Measurements from ENCODE around the gene CRYAA.
"Not testable (repeated sequence)": the region's sequence is repeated elsewhere in the genome, so short reads cannot be mapped to it uniquely, and the experiment has no call there.

CRYAA gene

GRCh38 chr21:43168708-43169107 lies at the start of gene CRYAA:
Gene CRYAA, plus strand, starts transcription at chr21:43169008. Its CDS starts 92 bp downstream, at chr21:43169100.
- DNase-seq: not testable (repeated sequence)

GRCh38 chr21:43130094-43130493 lies 38.7 kb upstream of the CRYAA start:
- DNase-seq: not testable (repeated sequence)

- DNase-seq: not testable (repeated sequence)
Observed at GRCh38 chr21:43134520-43134919, 34.3 kb upstream of the CRYAA start.

- DNase-seq: not testable (repeated sequence)
Observed at GRCh38 chr21:43138944-43139343, 29.9 kb upstream of the CRYAA start.

GRCh38 chr21:43141407-43141806 lies 27.4 kb upstream of the CRYAA start:
- not testable (repeated sequence) for DNase-seq

- not testable (repeated sequence) for DNase-seq
Observed at GRCh38 chr21:43146637-43147036, 22.2 kb upstream of the CRYAA start.

GRCh38 chr21:43147999-43148398 lies 20.8 kb upstream of the CRYAA start:
- DNase-seq: not testable (repeated sequence)

GRCh38 chr21:43149344-43149743 lies 19.5 kb upstream of the CRYAA start:
- DNase-seq: not testable (repeated sequence)

- DNase-seq: not testable (repeated sequence)
Observed at GRCh38 chr21:43153601-43154000, 15.2 kb upstream of the CRYAA start.

- DNase-seq: not testable (repeated sequence)
Observed at GRCh38 chr21:43159279-43160175, 9.3 kb upstream of the CRYAA start.

GRCh38 chr21:43161826-43162707 lies 6.7 kb upstream of the CRYAA start:
- DNase-seq: not testable (repeated sequence)

- DNase-seq: not testable (repeated sequence)
Observed at GRCh38 chr21:43162708-43163205, 6.1 kb upstream of the CRYAA start.

- DNase-seq: not testable (repeated sequence)
Observed at GRCh38 chr21:43164823-43165222, 4.0 kb upstream of the CRYAA start.

- not testable (repeated sequence) for DNase-seq
Observed at GRCh38 chr21:43165734-43166133, 3.1 kb upstream of the CRYAA start.

- DNase-seq: not testable (repeated sequence)
Observed at GRCh38 chr21:43169230-43169886, 550 bp downstream of the CRYAA start.

GRCh38 chr21:43169891-43170290 lies 1.1 kb downstream of the CRYAA start:
- DNase-seq: not testable (repeated sequence)

- DNase-seq: not testable (repeated sequence)
Observed at GRCh38 chr21:43172812-43173211, 4.0 kb downstream of the CRYAA start.

- DNase-seq: not testable (repeated sequence)
Observed at GRCh38 chr21:43173438-43173837, 4.6 kb downstream of the CRYAA start.

GRCh38 chr21:43173930-43174329 lies 5.1 kb downstream of the CRYAA start:
- not testable (repeated sequence) for DNase-seq

- not testable (repeated sequence) for DNase-seq
Observed at GRCh38 chr21:43174998-43175397, 6.2 kb downstream of the CRYAA start.

- DNase-seq: not testable (repeated sequence)
Observed at GRCh38 chr21:43176621-43177020, 7.8 kb downstream of the CRYAA start.

All from NCI-H226 (cell line).